SKM-1 treated with dmso at 0.1 percent for 144 hours (cell line): ENCODE data around the gene HEATR3.

Source experiments
- DNase-seq: peaks from one replicate; lab custom pipeline; 2025; ENCODE audit not compliant: unreplicated experiment; lab: John Stamatoyannopoulos, UW

Gene HEATR3

DNA sequence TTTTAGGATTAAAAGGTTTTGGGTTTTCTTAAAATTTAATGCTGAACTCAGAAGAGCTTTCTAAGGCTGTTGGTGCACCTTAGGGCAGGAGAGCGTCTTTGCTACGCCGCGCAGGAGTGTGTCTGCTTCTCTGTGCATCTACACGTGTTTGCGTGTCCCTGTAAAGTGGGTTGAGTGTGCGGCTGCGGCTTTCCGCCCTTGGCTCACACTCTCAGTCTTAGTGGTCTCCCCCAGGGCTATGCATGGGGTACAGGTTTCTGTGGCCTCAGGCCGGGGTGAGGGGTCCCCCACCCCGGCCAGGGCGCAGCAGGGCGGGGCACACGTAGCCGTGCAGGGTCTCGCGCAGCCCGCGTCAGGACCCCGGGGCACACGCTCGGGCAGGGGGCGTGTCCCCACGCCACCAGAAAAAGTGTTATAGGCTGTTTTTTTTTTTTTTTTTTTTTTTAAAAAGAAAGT is 86.6 kb downstream of the HEATR3 start:
- DNase-seq = peak; percentile 40

DNA sequence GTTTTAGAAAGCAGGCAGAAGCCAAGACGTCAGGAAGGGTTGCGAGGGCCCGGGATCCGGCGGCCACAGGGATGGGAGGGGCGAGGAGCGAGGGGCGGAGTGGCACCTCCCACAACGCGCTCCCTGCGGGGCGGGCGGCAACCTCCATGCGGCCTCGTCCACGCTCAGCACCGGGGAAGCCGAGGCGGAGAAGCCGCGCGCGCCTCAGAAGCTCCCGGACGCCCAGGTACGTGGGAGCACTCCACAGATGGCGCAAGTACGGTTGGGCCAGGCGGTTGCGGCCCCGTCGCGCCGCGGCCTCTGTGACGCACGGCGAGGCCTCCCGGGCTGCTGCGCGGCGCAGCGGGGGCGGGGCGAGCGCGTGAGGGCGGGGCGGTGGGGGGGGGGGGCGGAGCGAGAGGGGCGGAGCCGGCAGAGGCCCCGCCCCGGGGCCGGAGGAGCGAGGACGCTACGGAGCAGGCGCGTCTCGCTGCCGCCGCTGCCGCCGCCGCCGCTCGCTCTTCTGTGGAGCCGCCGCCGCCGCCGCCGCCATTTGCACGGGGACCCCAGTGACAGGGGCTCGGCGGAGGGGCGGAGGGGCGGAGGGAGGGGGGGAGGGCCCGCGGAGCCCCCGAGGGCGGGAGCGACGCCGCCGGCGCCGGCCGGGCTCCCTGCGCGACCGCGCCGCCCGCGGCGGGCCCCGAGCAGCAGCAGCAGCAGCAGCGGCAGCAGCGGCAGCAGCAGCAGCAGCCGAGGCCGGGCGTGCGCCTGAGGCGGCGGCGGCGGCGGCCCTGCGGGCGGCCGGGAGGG is 87.2 kb downstream of the HEATR3 start, which contains the start of gene TENT4B:
Gene TENT4B (plus strand): TSS at position 500 of the 789 bp plus-strand sequence. CDS start 316 bp downstream, outside the sequence.
- DNase-seq = peak; percentile 79

DNA sequence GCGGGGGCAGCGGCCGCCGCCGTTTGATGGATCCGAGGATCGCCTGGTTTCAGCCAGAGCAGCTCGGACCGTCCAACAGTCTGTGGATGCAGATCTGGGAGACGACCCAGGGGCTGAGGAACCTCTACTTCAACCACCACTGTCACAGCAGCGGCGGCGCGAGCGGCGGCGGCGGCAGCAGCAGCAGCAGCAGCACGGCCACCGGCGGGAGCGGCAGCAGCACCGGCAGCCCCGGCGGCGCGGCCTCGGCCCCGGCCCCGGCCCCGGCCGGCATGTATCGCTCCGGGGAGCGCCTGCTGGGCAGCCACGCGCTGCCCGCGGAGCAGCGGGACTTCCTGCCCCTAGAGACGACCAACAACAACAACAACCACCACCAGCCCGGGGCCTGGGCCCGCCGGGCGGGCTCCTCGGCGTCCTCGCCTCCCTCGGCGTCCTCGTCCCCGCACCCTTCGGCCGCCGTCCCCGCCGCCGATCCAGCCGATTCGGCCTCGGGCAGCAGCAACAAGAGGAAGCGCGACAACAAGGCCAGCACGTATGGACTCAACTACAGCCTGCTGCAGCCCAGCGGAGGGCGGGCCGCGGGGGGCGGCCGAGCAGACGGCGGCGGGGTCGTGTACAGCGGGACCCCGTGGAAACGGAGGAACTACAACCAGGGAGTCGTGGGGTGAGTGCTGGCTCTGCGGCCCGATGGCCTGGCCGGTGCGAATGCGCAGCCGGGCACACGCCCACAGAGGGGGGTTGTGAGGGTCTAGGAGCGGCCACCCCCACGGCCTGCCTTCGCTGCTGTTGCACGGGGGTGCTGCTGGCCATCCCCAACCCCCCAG is 88.0 kb downstream of the HEATR3 start:
- DNase-seq = no peak

DNA sequence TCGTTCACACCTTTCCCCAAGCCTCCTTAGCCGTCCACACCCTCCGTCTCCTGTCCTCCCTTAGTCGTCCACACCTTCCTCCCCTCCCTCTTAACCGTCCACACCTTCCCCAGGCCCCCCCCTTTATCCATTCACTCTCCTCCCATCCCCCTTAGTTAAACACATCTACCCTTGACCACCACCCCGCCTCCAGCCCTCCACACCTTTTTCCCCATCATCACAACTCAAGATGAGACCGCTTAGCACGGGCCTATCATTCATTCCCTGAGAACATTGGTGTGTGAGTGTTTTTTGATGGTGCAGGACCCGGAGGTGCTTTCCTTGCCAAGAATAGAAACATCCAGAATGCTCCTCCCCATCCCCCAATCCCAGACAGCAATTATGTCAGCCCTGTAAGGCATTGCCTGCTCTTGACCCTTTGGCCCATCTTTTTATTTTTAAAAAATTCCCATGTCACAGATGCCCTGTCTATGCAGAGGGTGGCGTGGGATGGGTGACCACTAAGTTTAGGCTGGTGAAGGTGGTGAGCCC is 88.7 kb downstream of the HEATR3 start:
- DNase-seq = no peak

DNA sequence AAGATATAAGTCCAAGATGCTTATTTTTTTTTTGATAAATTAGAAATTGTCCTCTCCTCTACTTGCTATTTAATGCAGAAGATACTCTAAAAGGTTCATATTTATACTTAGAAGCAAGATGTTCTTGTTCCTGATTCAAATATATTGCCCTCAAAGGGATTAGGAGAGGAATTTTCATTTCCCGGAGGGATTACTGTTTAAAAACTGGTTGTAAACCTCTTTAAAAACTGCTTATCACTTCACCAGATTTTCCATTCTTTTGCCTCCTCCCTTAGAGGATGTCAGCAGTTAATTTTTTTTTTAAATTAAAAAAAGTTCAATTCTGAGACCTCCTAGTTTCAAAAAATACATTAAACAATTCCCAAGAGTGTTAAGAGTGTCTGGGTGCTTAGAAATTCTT is 90.2 kb downstream of the HEATR3 start:
- DNase-seq = no peak
